HepG2 (cell line): ENCODE results near the gene WNT5B. TPM values are rescaled to one million over a fixed set of nuclear protein-coding genes. Genes with fewer than 3 reads are reported as not detected.

Source experiments
- AFF4 ChIP-seq: sonication (generic); formaldehyde crosslinking; IDR thresholded peaks from 2 replicates; pipeline ENCODE4 v1.4.0; 2020; ENCODE audit warnings: missing genetic modification reagents
- MEIS1 ChIP-seq: sonication (generic); formaldehyde crosslinking; IDR thresholded peaks from 2 replicates; pipeline ENCODE4 v1.9.0; 2021; ENCODE audit warnings: mild to moderate bottlenecking, missing genetic modification reagents, moderate library complexity, borderline replicate concordance
- SATB2 ChIP-seq: sonication (generic); formaldehyde crosslinking; IDR thresholded peaks from 2 replicates; pipeline ENCODE4 v1.5.0; 2020; ENCODE audit warnings: missing genetic modification reagents
- SIN3A ChIP-seq: IDR thresholded peaks from 2 replicates; pipeline ENCODE4 v1.6.1; 2011; ENCODE audit warnings: low read depth, mild to moderate bottlenecking, control low read depth, low read length, borderline replicate concordance
- SNAPC5 ChIP-seq: sonication (generic); formaldehyde crosslinking; IDR thresholded peaks from 2 replicates; pipeline ENCODE4 v1.8.1; 2023; ENCODE audit warnings: mild to moderate bottlenecking, missing genetic modification reagents, borderline replicate concordance
- TBX3 ChIP-seq: fragments of 450-650 bp; IDR thresholded peaks from 2 replicates; pipeline ENCODE4 v1.6.1; 2017; ENCODE audit warnings: antibody characterized with exemption, mild to moderate bottlenecking, inconsistent platforms, borderline replicate concordance
- TCF7 ChIP-seq: sonication (generic); IDR thresholded peaks from 2 replicates; pipeline ENCODE4 v1.6.1; 2016; ENCODE audit warnings: antibody characterized with exemption, low read depth
- TMF1 ChIP-seq: sonication (generic); formaldehyde crosslinking; IDR thresholded peaks from 2 replicates; pipeline ENCODE4 v1.8.1; 2022; ENCODE audit warnings: low read depth, missing genetic modification reagents
- ZNF256 ChIP-seq: sonication (generic); formaldehyde crosslinking; conservative IDR thresholded peaks from 2 replicates; pipeline ENCODE4 v1.4.0; 2020; ENCODE audit warnings: missing genetic modification reagents
- ZNF280D ChIP-seq: sonication (generic); formaldehyde crosslinking; IDR thresholded peaks from 2 replicates; pipeline ENCODE4 v1.5.1; 2020; ENCODE audit warnings: mild to moderate bottlenecking, missing genetic modification reagents
- ZNF34 ChIP-seq: sonication (generic); formaldehyde crosslinking; IDR thresholded peaks from 2 replicates; pipeline ENCODE4 v1.4.0; 2020; ENCODE audit warnings: mild to moderate bottlenecking, missing genetic modification reagents, borderline replicate concordance
- ZNF513 ChIP-seq: sonication (generic); formaldehyde crosslinking; conservative IDR thresholded peaks from 2 replicates; pipeline ENCODE4 v1.5.0; 2020; ENCODE audit warnings: missing genetic modification reagents
- ZNF547 ChIP-seq: sonication (generic); formaldehyde crosslinking; IDR thresholded peaks from 2 replicates; pipeline ENCODE4 v1.5.1; 2020; ENCODE audit warnings: mild to moderate bottlenecking, missing genetic modification reagents
- ZNF550 ChIP-seq: sonication (generic); formaldehyde crosslinking; IDR thresholded peaks from 2 replicates; pipeline ENCODE4 v1.4.0; 2020; ENCODE audit warnings: mild to moderate bottlenecking, missing genetic modification reagents, borderline replicate concordance
- ZNF615 ChIP-seq: sonication (generic); formaldehyde crosslinking; IDR thresholded peaks from 2 replicates; pipeline ENCODE4 v1.5.0; 2020; ENCODE audit warnings: mild to moderate bottlenecking, missing genetic modification reagents, borderline replicate concordance
- polyA plus RNA-seq, 8 experiments: library from polyadenylated mRNA; depleted of rRNA in 3 of 8; stranded (reverse) in 7 of 8; unstranded in 1 of 8; fragments of >200 nt; fragmentation: Illumina TruSeq in 4 of 8; extraction: Trizol in 4 of 8; gene quantifications; 2 replicates each; pipeline versions ENCODE4 v1.2.1 to v1.2.3, GENCODE V29; 2011 to 2016; ENCODE audit warnings: low read depth in 4 of 8, missing spikeins in 1 of 8, mixed read lengths in 1 of 8; ENCODE audit not compliant: insufficient read depth in 1 of 8
- total RNA-seq, 5 experiments: library from RNA; depleted of rRNA; stranded (reverse); fragments of >200 nt; fragmentation: Illumina TruSeq; extraction: Trizol; gene quantifications; 2 replicates each; pipeline ENCODE4 v1.2.3, GENCODE V29; 2016; ENCODE audit warnings: low read depth in 1 of 5

The WNT5B gene
- total and polyA plus RNA-seq, 2 of the 13 experiments (the other 11 are each of a cell fraction or from before 2014, with no cell fraction given): 0.04 TPM; not detected in 1

GRCh38 chr12:1594261-1595025 lies 34.6 kb upstream of the WNT5B start, which contains the start of gene FBXL14 (continued):
- TF ChIP-seq TMF1 (CRISPR knock-in tag) (no peak), AFF4 (CRISPR knock-in tag) (no peak), SNAPC5 (no peak), ZNF550 (no peak), ZNF280D (CRISPR knock-in tag) (no peak), TBX3 (no peak), ZNF34 (no peak), SATB2 (CRISPR knock-in tag) (no peak; the same call in 1 of the 2 replicates), SIN3A (peak; percentile 95; the same call in 1 of the 2 replicates), TCF7 (no peak), ZNF547 (no peak), ZNF256 (CRISPR knock-in tag) (no peak), ZNF513 (CRISPR knock-in tag) (no peak), ZNF615 (CRISPR knock-in tag) (no peak), MEIS1 (CRISPR knock-in tag) (no peak)
